Measurements from ENCODE around the gene KIRREL3.

GRCh38 chr11:126673319-126673718, 327.3 kb downstream of the KIRREL3 start:
- no peak for TF ChIP-seq CTCF (optimal IDR thresholded peaks at IDR 0.05 in 1 of 3, IDR thresholded peaks at IDR 0.05 in 1 of 3, conservative IDR thresholded peaks at IDR 0.05 in 1 of 3; ENCODE audit: extremely low read depth in 1 of 3, insufficient read depth in 2 of 3, low read length in 3 of 3)
- TF ChIP-seq EZH2 (IDR thresholded peaks at IDR 0.05; ENCODE audit: low read length) = no peak
